ENCODE measurements around the gene SERPINB8. TPM values are rescaled to one million over a fixed set of nuclear protein-coding genes. Genes with fewer than 3 reads are reported as not detected.
"Not testable (repeated sequence)": the region's sequence is repeated elsewhere in the genome, so short reads cannot be mapped to it uniquely, and the experiment has no call there.

The SERPINB8 gene
- total RNA-seq, 1 donor from 2014 or later: 4.2 TPM

GRCh38 chr18:63930773-63931354, 39.0 kb upstream of the SERPINB8 start:
- Mint-ChIP-seq H3K4me1 (ENCODE audit: low read depth, unreplicated experiment) (no peaks in the 10 kb centered on the region), H3K27ac (ENCODE audit: unreplicated experiment) (no peak overlapping the region), H3K27me3 (ENCODE audit: unreplicated experiment) (no peaks in the 10 kb centered on the region), H3K36me3 (ENCODE audit: unreplicated experiment) (no peaks in the 10 kb centered on the region), H3K9me3 (ENCODE audit: unreplicated experiment) (no peaks in the 10 kb centered on the region), H3K4me3 (ENCODE audit: unreplicated experiment) (no peak overlapping the region)
- no peak for TF ChIP-seq CTCF (IDR thresholded peaks at IDR 0.05; ENCODE audit: partially characterized antibody, unreplicated experiment)
- DNase-seq: no peak

- Mint-ChIP-seq H3K4me3 (ENCODE audit: unreplicated experiment) (peak overlapping the region; percentile 88), H3K4me1 (ENCODE audit: low read depth, unreplicated experiment) (no peaks in the 10 kb centered on the region), H3K36me3 (ENCODE audit: unreplicated experiment) (no peaks in the 10 kb centered on the region), H3K27me3 (ENCODE audit: unreplicated experiment) (no peaks in the 10 kb centered on the region), H3K27ac (ENCODE audit: unreplicated experiment) (no peak overlapping the region), H3K9me3 (ENCODE audit: unreplicated experiment) (no peaks in the 10 kb centered on the region)
- DNase-seq: peak; percentile 88
- peak; percentile 50 for TF ChIP-seq CTCF (IDR thresholded peaks at IDR 0.05; ENCODE audit: partially characterized antibody, unreplicated experiment)
Measured at GRCh38 chr18:63936156-63936931, 33.5 kb upstream of the SERPINB8 start.

GRCh38 chr18:63936932-63937393, 32.9 kb upstream of the SERPINB8 start:
- no peak overlapping the region for H3K4me3 Mint-ChIP-seq (ENCODE audit: unreplicated experiment)
- no peaks in the 10 kb centered on the region for H3K9me3 Mint-ChIP-seq (ENCODE audit: unreplicated experiment)
- H3K27ac Mint-ChIP-seq (ENCODE audit: unreplicated experiment): no peak overlapping the region
- TF ChIP-seq CTCF (IDR thresholded peaks at IDR 0.05; ENCODE audit: partially characterized antibody, unreplicated experiment): no peak
- H3K27me3 Mint-ChIP-seq (ENCODE audit: unreplicated experiment): peaks cover 2% of the 10 kb centered on the region
- H3K36me3 Mint-ChIP-seq (ENCODE audit: unreplicated experiment): no peaks in the 10 kb centered on the region
- no peak for DNase-seq
- no peaks in the 10 kb centered on the region for H3K4me1 Mint-ChIP-seq (ENCODE audit: low read depth, unreplicated experiment)

GRCh38 chr18:63940008-63940407, 29.9 kb upstream of the SERPINB8 start:
- no peak for DNase-seq
- no peaks in the 10 kb centered on the region for H3K9me3 Mint-ChIP-seq (ENCODE audit: unreplicated experiment)
- H3K4me1 Mint-ChIP-seq (ENCODE audit: low read depth, unreplicated experiment): no peaks in the 10 kb centered on the region
- no peaks in the 10 kb centered on the region for H3K36me3 Mint-ChIP-seq (ENCODE audit: unreplicated experiment)
- no peak overlapping the region for H3K4me3 Mint-ChIP-seq (ENCODE audit: unreplicated experiment)
- peaks cover 4% of the 10 kb centered on the region for H3K27me3 Mint-ChIP-seq (ENCODE audit: unreplicated experiment)
- TF ChIP-seq CTCF (IDR thresholded peaks at IDR 0.05; ENCODE audit: partially characterized antibody, unreplicated experiment): no peak
- no peak overlapping the region for H3K27ac Mint-ChIP-seq (ENCODE audit: unreplicated experiment)

GRCh38 chr18:63940543-63941050, 29.3 kb upstream of the SERPINB8 start:
- not testable (repeated sequence) for H3K4me1 Mint-ChIP-seq (ENCODE audit: low read depth, unreplicated experiment); H3K27me3 Mint-ChIP-seq (ENCODE audit: unreplicated experiment); H3K27ac Mint-ChIP-seq (ENCODE audit: unreplicated experiment); DNase-seq; H3K9me3 Mint-ChIP-seq (ENCODE audit: unreplicated experiment); H3K4me3 Mint-ChIP-seq (ENCODE audit: unreplicated experiment); H3K36me3 Mint-ChIP-seq (ENCODE audit: unreplicated experiment)
